Mucosa of rectum (tissue), 2 donors: Measurements from ENCODE around the gene CLEC4F.

Experiments
- H3K27ac ChIP-seq, 2 donors: one replicate each; pipeline ENCODE4 v1.7.0; 2013; ENCODE audit warnings: inconsistent platforms in 2 of 2, low read depth in 2 of 2, low read length in 2 of 2
- H3K27me3 ChIP-seq, 2 donors: one replicate each; pipeline ENCODE4 v1.7.0; 2013; ENCODE audit warnings: low read length in 2 of 2; ENCODE audit not compliant: control insufficient read depth in 2 of 2, insufficient read depth in 2 of 2
- H3K36me3 ChIP-seq, 2 donors: one replicate each; pipeline ENCODE4 v1.7.0; 2013; ENCODE audit warnings: low read length in 2 of 2; ENCODE audit not compliant: control insufficient read depth in 2 of 2, insufficient read depth in 2 of 2
- H3K4me1 ChIP-seq, 2 donors: one replicate each; pipeline ENCODE4 v1.7.0; 2013; ENCODE audit warnings: low read length in 2 of 2, mild to moderate bottlenecking in 1 of 2; ENCODE audit not compliant: control insufficient read depth in 2 of 2, insufficient read depth in 2 of 2
- H3K4me3 ChIP-seq, 2 donors: one replicate each; pipeline ENCODE4 v1.7.0; 2013; ENCODE audit warnings: low read length in 2 of 2
- H3K9ac ChIP-seq, 2 donors: one replicate each; pipeline ENCODE4 v1.7.0; 2013; ENCODE audit warnings: low read length in 2 of 2, low read depth in 1 of 2, mild to moderate bottlenecking in 1 of 2
- H3K9me3 ChIP-seq, 2 donors: one replicate each; pipeline ENCODE4 v1.7.0; 2013; ENCODE audit warnings: low read length in 2 of 2; ENCODE audit not compliant: control insufficient read depth in 2 of 2
- donor health status: healthy.
- donor health status: Normal muscosa, but diverticular disease.

The CLEC4F gene

GRCh38 chr2:70820499-70820898, at the start of gene CLEC4F:
TSS of gene CLEC4F (minus strand) at chr2:70820599. CDS start at chr2:70820523, 76 bp downstream.
- no peak within 1 kb of the TSS for H3K27ac ChIP-seq
- no peak within 1 kb of the TSS for H3K9ac ChIP-seq
- H3K9me3 ChIP-seq, result no peaks in the 10 kb centered on the region
- no peak within 1 kb of the TSS for H3K4me3 ChIP-seq
- H3K27me3 ChIP-seq, result peaks cover 0 to 5% of the 10 kb centered on the region in 2 donors
- H3K4me1 ChIP-seq, result no peaks in the 10 kb centered on the region
- H3K36me3 ChIP-seq, result no peaks in the 10 kb centered on the region

- H3K27me3 ChIP-seq, result peaks cover 13 to 16% of the 10 kb centered on the region in 2 donors
- H3K4me3 ChIP-seq, result no peak overlapping the region
- no peaks in the 10 kb centered on the region for H3K36me3 ChIP-seq
- H3K9me3 ChIP-seq, result no peaks in the 10 kb centered on the region
- no peak overlapping the region for H3K27ac ChIP-seq
- H3K9ac ChIP-seq, result no peak overlapping the region
- H3K4me1 ChIP-seq, result peaks cover 2 to 5% of the 10 kb centered on the region in 2 donors
These were observed 48.6 kb upstream of the CLEC4F start for GRCh38 chr2:70868970-70869369.

GRCh38 chr2:70861777-70862625, 41.6 kb upstream of the CLEC4F start:
- no peaks in the 10 kb centered on the region for H3K9me3 ChIP-seq
- H3K4me1 ChIP-seq, result no peaks in the 10 kb centered on the region
- no peak overlapping the region for H3K27ac ChIP-seq
- H3K4me3 ChIP-seq, result no peak overlapping the region
- peaks cover 8 to 15% of the 10 kb centered on the region in 2 donors for H3K27me3 ChIP-seq
- H3K9ac ChIP-seq, result no peak overlapping the region
- no peaks in the 10 kb centered on the region for H3K36me3 ChIP-seq

GRCh38 chr2:70855667-70856066, 35.3 kb upstream of the CLEC4F start:
- Histone ChIP-seq H3K9ac (no peak overlapping the region), H3K36me3 (no peaks in the 10 kb centered on the region), H3K27me3 (peaks cover 4 to 7% of the 10 kb centered on the region in 2 donors), H3K4me1 (no peaks in the 10 kb centered on the region), H3K4me3 (no peak overlapping the region), H3K27ac (no peak overlapping the region), H3K9me3 (no peaks in the 10 kb centered on the region)

GRCh38 chr2:70854411-70854810, 34.0 kb upstream of the CLEC4F start:
- Histone ChIP-seq H3K9ac (no peak overlapping the region), H3K36me3 (no peaks in the 10 kb centered on the region), H3K9me3 (no peaks in the 10 kb centered on the region), H3K4me1 (no peaks in the 10 kb centered on the region), H3K4me3 (no peak overlapping the region), H3K27ac (no peak overlapping the region), H3K27me3 (peaks cover 0 to 3% of the 10 kb centered on the region in 2 donors)

GRCh38 chr2:70852824-70853223, 32.4 kb upstream of the CLEC4F start:
- no peak overlapping the region for H3K27ac ChIP-seq

GRCh38 chr2:70851704-70852103, 31.3 kb upstream of the CLEC4F start:
- H3K9ac ChIP-seq, result no peak overlapping the region
- no peaks in the 10 kb centered on the region for H3K9me3 ChIP-seq
- no peaks in the 10 kb centered on the region for H3K4me1 ChIP-seq
- H3K36me3 ChIP-seq, result no peaks in the 10 kb centered on the region
- H3K4me3 ChIP-seq, result no peak overlapping the region
- no peaks in the 10 kb centered on the region for H3K27me3 ChIP-seq
- H3K27ac ChIP-seq, result no peak overlapping the region

More at GRCh38 chr2:70852824-70853223, 32.4 kb upstream of the CLEC4F start:
- H3K36me3 ChIP-seq, result no peaks in the 10 kb centered on the region
- H3K27me3 ChIP-seq, result no peaks in the 10 kb centered on the region
- H3K4me1 ChIP-seq, result no peaks in the 10 kb centered on the region
- no peak overlapping the region for H3K4me3 ChIP-seq
- no peaks in the 10 kb centered on the region for H3K9me3 ChIP-seq
- H3K9ac ChIP-seq, result no peak overlapping the region

GRCh38 chr2:70850925-70851324, 30.5 kb upstream of the CLEC4F start:
- no peaks in the 10 kb centered on the region for H3K9me3 ChIP-seq

GRCh38 chr2:70842401-70842800, 22.0 kb upstream of the CLEC4F start:
- Histone ChIP-seq H3K36me3 (no peaks in the 10 kb centered on the region), H3K27me3 (no peaks in the 10 kb centered on the region), H3K9me3 (no peaks in the 10 kb centered on the region), H3K9ac (no peak overlapping the region), H3K27ac (no peak overlapping the region), H3K4me1 (no peaks in the 10 kb centered on the region), H3K4me3 (no peak overlapping the region)

More at GRCh38 chr2:70850925-70851324, 30.5 kb upstream of the CLEC4F start:
- H3K9ac ChIP-seq, result no peak overlapping the region
- no peak overlapping the region for H3K27ac ChIP-seq
- H3K4me1 ChIP-seq, result no peaks in the 10 kb centered on the region
- H3K4me3 ChIP-seq, result no peak overlapping the region
- H3K27me3 ChIP-seq, result no peaks in the 10 kb centered on the region
- H3K36me3 ChIP-seq, result no peaks in the 10 kb centered on the region

- no peak overlapping the region for H3K9ac ChIP-seq
- H3K4me1 ChIP-seq, result no peaks in the 10 kb centered on the region
- no peaks in the 10 kb centered on the region for H3K27me3 ChIP-seq
These were observed 17.9 kb upstream of the CLEC4F start for GRCh38 chr2:70837980-70838925.

More at GRCh38 chr2:70837980-70838925, 17.9 kb upstream of the CLEC4F start:
- Histone ChIP-seq H3K9me3 (no peaks in the 10 kb centered on the region), H3K36me3 (no peaks in the 10 kb centered on the region), H3K4me3 (no peak overlapping the region), H3K27ac (no peak overlapping the region)
